DOHH2 (cell line): ENCODE measurements around the gene PTPN14.

ENCODE experiments used
- CTCF ChIP-seq: fragments of 200-600 bp; sonication (generic); IDR thresholded peaks from one replicate; pipeline ENCODE4 v1.5.1; 2014; ENCODE audit warnings: antibody characterized with exemption, mild to moderate bottlenecking, low read depth, low read length; ENCODE audit not compliant: poor library complexity, severe bottlenecking
- EZH2phosphoT487 ChIP-seq: fragments of 200-600 bp; sonication (generic); IDR thresholded peaks from 2 replicates; pipeline ENCODE4 v1.6.1; 2017; ENCODE audit warnings: borderline replicate concordance, mild to moderate bottlenecking, antibody characterized with exemption, low read length, moderate library complexity, mixed read lengths

GRCh38 chr1:214419650-214420049 lies 131.8 kb downstream of the PTPN14 start:
- TF ChIP-seq CTCF (no peak), EZH2phosphoT487 (no peak)
